Limb (tissue), 2 donors: ENCODE results near the gene IL6R.

Source experiments
- DNase-seq, 2 donors: peaks; one replicate each; pipeline ENCODE4 v3.0.0-alpha.2; 2016; ENCODE audit errors: extremely low spot score in 2 of 2

Gene IL6R

GRCh38 chr1:154425172-154425571 is 20.0 kb downstream of the IL6R start:
- no peak for DNase-seq

GRCh38 chr1:154427173-154428139 is 22.3 kb downstream of the IL6R start:
- no peak for DNase-seq

GRCh38 chr1:154429118-154429517 is 24.0 kb downstream of the IL6R start:
- DNase-seq = no peak

- no peak for DNase-seq
These were observed 24.9 kb downstream of the IL6R start for GRCh38 chr1:154429841-154430611.

GRCh38 chr1:154430903-154431302 is 25.8 kb downstream of the IL6R start:
- no peak for DNase-seq

GRCh38 chr1:154431586-154432373 is 26.6 kb downstream of the IL6R start:
- DNase-seq = no peak

GRCh38 chr1:154433161-154433764 is 28.1 kb downstream of the IL6R start:
- no peak for DNase-seq

GRCh38 chr1:154434346-154435085 is 29.4 kb downstream of the IL6R start:
- DNase-seq = no peak

- DNase-seq = no peak
These were observed 30.6 kb downstream of the IL6R start for GRCh38 chr1:154435599-154436200.

- no peak for DNase-seq
These were observed 31.3 kb downstream of the IL6R start for GRCh38 chr1:154436433-154436832.

GRCh38 chr1:154440036-154440804 is 35.1 kb downstream of the IL6R start:
- DNase-seq = no peak

GRCh38 chr1:154441241-154441888 is 36.2 kb downstream of the IL6R start:
- DNase-seq = no peak

GRCh38 chr1:154442006-154442740 is 37.0 kb downstream of the IL6R start:
- no peak for DNase-seq

- DNase-seq = no peak
These were observed 38.3 kb downstream of the IL6R start for GRCh38 chr1:154443274-154444013.

GRCh38 chr1:154445040-154445472 is 39.9 kb downstream of the IL6R start:
- no peak for DNase-seq

GRCh38 chr1:154446292-154446691 is 41.1 kb downstream of the IL6R start:
- no peak for DNase-seq

GRCh38 chr1:154446789-154447188 is 41.6 kb downstream of the IL6R start:
- no peak for DNase-seq
